Activated naive CD8-positive, alpha-beta T cell treated with anti-CD3 and anti-CD28 coated beads, Interleukin-2, amount 50 U/mL, for 16 hours (primary cell): ENCODE results near the gene TMEM61.

ENCODE experiments used
- DNase-seq: peaks from one replicate; pipeline ENCODE4 v3.0.0-alpha.2; 2020; ENCODE audit warnings: low read depth, low spot score

The TMEM61 gene

GRCh38 chr1:55038552-55038838 is 58.1 kb downstream of the TMEM61 start:
- no peak for DNase-seq

GRCh38 chr1:55038974-55039341 is 58.5 kb downstream of the TMEM61 start:
- DNase-seq = no peak

- no peak for DNase-seq
Measured at GRCh38 chr1:55039342-55040082, 59.1 kb downstream of the TMEM61 start, which contains the start of gene PCSK9. PCSK9 (plus strand) TSS chr1:55039548; CDS start chr1:55039838, 290 bp downstream.

- no peak for DNase-seq
Measured at GRCh38 chr1:55040083-55040932, 59.9 kb downstream of the TMEM61 start.

- DNase-seq = no peak
Measured at GRCh38 chr1:55040933-55041494, 60.6 kb downstream of the TMEM61 start.

- DNase-seq = no peak
Measured at GRCh38 chr1:55041613-55042012, 61.2 kb downstream of the TMEM61 start.
